ENCODE measurements around the gene NCOR1.
A peak's percentile ranks its signal among the peaks of the same experiment; 100 is the strongest.
"Not testable (repeated sequence)": the region's sequence is repeated elsewhere in the genome, so short reads cannot be mapped to it uniquely, and the experiment has no call there.

Gene NCOR1

DNA sequence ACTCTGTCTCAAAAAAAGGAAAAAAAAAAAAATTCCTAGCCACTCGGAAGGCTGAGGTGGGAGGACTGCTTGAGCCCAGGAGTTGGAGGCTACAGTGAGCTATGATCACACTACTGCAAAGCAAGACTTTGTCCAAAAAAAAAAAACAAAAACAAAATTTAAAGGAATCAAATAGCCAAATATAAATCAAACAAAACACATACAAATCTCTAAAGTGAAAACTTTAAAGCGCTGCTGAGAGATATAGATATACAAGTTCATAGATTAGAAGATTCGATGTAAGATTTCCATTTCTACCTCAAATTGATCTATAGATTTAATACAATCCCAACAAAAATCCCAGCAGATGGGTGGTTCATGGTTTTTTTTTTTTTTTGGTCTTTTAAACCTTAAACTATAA, 132.1 kb downstream of the NCOR1 start:
- no peak for DNase-seq

DNA sequence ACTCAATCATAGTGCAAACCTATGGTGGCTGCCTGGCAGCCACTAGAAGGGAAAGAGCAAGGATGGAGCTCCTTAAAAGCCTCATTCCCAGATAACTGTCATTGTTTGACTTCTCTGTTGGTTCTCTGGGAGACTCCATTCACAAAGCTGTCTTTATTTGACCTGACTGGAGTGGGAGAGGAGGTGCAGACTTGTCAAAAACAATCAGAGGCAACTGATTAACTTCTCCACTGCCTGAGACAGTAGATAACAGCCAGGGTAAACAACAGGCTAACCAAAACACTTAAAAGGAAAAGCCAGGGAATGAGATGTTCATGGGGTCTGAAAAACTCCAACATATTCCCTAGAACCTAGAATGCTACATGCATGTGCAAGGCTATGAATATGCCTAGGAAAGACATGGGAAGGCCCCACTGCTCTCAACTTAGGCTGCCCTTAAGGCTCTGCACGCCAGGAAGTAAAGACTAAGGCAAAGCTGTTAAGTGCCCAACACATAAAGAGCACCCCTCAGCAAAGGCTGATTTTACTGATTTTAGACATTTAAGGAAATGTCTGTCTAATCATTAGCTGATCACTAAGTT, 133.7 kb downstream of the NCOR1 start:
- DNase-seq: no peak

DNA sequence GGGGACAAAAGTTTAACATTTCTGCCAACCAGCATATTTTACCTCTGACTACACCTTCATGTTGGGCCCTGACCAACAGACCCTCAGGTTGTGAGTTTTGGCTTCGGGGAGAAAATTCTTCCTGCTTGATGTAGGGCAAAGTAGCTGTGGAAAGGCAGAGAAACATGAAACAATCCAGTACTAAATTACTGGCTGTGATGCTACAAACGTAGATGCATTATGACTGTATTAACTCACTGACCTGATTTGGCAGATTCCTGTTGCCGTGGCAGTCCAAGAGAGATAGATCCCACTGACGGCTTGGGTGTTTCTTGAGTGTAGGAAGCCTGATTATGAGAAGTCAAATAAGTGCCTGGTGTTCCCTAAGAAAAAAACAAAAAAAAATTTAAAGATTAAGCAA, 135.0 kb downstream of the NCOR1 start:
- DNase-seq: no peak

DNA sequence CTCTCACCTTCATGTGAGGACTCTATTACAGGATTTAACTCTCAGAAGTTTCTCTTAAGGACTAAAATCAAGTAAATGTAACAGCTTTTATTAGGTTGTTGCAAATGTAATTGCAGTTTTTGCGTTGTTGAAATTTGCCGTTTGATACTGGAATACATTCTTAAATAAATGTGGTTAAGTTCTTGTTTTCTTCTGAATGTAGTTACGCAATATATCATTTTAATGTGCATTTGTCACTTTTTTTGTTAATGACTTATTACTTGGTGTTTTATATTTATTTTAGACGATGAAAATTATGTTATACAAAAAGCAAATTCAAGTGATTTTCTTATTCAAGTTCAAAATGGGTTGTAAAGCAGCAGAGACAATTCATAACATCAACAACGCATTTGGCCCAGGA, 139.4 kb downstream of the NCOR1 start:
- DNase-seq: no peak

DNA sequence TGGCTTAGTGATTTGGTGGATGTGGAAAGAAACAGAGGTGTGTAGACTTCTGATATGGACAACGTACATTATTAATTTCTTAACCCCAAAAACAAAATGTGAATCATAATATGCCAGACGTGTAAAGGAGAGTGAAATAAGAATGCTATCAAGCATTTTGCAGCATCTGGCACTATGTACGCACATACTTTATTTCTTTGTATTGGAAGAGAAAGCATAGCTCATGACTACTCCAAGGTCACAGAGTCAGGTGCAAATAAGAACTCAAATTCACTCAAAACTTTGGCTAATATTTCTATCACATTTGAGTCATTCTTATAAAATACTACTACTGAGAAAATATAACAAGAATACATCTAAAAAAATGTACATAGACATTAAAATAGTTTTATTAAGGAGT, 140.9 kb downstream of the NCOR1 start:
- DNase-seq: no peak

DNA sequence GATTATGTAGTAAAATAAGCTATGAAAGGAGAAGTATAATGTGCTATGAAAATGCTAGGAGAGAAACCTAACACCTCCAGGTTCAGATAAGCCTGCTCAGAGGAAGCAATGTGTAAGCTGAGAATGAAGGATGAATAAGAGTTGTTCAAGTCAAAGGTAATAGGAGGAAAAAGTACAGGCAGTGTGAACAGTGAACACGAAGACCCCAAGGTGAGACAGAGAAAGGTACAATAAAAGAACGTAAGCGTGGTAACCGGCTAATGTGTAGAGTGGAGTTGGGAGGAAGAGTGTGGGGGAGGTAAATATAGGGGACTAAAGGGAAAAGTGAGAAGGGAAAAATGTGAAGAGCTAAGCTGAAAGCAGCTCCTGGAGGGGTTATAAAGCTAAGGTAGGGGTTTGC, 141.5 kb downstream of the NCOR1 start:
- DNase-seq: no peak

DNA sequence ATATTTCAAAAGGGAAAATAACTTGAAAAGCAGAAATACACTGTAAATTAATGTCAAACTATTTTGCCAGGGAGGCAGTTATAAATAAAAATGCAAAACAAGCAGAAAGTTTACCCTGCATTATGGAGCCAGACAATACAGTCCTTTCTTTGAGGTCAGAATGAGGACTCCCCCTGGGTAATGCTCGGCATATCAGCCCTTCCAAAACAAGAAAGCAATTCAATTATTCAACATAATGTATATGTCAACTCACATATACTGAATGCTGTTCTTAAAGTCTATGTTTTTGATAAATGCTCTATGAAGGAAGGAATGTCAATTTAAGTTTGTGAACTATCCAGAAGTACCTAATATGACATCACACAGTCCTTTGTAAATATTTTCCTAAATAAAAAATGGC, 143.3 kb downstream of the NCOR1 start:
- no peak for DNase-seq

DNA sequence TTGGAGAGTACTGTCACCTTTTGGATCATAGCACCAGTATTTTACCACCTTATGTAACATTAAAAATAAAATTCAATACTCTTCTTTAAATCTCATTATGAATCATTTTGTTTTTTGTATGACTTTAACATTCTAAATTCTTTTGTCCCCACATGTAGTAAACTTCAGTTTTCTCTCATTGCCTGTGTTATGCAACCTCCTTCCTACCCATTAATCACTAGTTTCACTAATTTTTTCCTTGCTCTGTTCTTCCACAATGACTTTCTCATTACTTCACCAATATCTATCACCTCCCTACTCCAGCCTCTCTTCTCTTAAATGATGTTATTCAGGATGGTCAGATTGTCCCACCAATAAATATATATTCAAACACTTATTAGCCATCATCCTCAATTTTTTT, 147.0 kb downstream of the NCOR1 start:
- no peak for DNase-seq

DNA sequence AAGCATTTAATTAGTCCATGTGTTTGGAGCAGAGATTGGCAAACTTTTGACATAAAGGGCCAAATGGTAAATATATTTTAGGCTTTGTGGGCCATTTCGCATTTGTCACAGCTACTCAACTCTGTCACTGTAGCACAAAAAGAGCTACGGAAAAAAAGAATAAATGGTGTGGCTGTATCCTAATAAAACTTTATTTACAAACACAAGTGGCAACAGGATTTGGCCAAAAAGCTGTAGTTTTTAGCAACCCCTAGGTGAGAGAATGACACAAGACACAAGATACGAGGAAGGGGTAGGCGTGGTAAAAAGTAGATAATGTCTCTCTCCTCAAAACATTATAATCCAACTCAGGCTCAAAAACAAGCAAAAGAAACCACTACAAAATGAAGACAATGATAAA, 149.2 kb downstream of the NCOR1 start:
- no peak for DNase-seq

DNA sequence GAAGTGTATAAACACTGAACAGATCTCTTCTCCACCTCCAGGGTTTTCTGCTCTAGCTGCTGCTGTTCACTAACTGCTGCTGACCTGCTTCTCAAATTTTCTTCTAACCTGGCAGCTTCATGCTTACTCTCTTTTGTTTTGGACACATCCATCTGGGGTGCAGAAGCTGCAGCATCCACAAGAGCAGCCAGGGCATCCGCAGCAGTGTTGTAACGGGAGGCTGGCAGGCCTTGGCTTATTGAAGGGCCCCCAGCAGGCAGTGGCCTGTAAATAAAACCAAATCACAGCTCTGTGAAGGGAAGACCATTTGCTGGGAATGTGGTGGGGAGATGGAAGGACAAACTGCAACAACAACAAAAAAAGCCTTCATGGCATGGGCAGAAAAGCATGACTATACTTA, 153.7 kb downstream of the NCOR1 start:
- no peak for DNase-seq

DNA sequence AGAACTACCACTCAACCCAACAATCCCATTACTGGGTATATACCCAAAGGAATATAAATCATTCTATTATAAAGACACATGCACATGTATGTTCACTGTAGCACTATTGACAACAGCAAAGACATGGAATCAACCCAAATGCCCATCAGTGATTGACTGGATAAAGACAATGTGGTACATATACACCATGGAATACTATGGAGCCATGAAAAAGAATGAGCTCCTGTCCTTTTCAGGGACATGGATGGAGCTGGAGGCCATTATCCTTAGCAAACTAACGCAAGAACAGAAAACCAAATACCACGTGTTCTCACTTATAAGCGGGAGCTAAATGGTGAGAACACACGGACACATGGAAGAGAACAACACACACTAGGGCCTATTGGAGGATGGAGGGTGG, 160.2 kb downstream of the NCOR1 start:
- DNase-seq: not testable (repeated sequence)

DNA sequence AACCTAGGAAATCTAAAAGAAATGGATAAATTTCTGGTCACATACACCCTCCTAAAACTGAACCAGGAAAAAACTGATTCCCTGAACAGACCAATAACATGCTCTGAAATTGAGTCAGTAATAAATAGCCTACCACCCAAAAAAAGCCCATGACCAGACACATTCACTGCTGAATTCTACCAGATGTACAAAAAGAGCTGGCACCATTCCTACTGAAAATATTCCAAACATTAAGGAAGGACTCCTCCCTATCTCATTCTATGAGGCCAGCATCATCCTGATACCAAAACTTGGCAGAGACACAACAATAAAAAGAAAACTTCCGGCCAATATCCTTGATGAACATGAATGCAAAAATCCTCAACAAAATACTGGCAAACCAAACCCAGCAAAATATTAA, 162.8 kb downstream of the NCOR1 start:
- no peak for DNase-seq

DNA sequence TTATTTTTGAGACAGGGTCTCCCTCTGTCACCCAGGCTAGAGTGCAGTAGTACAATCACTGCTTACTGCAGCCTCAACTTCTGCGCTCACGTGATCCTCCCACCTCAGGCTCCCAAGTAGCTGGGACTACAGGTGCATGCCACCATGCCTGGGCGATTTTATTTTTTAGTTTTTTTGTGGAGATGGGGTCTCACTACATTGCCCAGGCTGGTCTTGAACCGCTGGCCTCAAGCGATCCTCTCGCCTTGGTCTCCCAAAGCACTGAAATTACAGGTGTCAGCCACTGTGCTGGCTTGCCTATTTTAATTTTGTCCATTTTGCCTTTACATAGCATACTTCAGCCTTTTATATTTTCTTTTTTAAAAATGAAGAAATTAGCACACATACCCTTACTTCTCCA, 164.5 kb downstream of the NCOR1 start:
- no peak for DNase-seq

DNA sequence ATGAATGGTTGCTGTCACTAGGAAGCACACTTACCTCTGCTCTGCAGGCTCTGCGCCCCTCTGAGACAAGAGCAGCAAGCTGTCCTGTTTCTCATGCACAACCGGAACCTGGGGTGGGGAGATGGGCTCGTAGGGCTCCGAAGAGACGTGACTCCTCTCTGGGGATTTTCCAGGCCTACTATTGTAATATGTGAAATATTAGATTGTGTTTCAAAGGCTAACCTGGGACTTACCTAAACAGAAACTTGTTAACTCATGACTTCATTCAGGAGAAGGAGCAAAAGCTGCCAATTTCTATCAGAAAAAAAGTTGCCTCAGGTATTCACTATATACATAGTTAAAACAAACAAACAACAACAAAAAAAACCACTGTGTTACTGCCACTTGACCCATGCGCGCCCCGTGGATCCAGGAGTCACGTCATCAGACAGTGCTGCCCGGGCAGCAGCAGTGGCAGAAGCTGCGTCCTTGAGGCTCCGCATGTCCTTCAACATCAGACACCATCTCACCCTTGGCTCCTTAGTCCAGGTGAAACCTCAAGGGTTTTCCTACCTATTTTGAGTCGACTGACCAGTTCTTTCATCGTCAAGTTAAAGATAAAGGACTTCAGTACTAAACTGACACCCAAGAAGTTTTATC, 166.4 kb downstream of the NCOR1 start:
- DNase-seq: no peak

DNA sequence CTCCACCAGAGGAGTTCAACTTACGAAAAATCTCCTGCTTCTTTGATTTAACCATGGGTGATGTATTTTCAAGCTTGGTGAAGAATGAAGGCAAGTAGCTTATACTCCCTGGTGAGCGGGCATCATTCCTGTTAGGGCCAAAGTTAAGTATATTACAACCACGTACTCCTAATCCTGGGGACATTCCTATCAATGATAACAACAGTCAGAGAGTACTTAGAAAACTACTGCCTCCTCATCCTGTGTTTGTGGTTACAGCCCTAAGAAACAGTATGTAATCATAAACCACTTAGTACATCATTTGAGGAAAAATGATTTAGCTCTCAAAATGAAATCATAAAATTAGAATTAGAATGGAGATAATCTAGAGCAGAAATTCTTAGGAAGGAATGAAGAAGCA, 168.4 kb downstream of the NCOR1 start:
- no peak for DNase-seq

DNA sequence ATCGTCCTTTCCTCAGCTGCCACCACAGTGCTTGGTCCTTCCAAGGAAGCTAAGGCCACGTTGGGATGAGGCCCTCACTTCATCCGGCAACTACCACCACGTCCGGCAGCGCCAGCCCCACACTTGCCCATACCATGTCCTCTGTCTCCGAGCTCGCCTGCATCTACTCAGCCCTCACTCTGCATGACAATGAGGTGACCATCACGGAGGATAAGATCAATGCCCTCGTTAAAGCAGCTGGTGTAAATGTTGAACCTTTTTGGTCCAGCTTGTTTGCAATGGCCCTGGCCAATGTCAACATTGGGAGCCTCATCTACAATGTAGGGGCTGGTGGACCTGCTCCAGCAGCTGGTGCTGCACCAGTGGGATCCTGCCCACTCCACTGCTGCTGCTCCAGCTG, 170.8 kb downstream of the NCOR1 start:
- DNase-seq: no peak

DNA sequence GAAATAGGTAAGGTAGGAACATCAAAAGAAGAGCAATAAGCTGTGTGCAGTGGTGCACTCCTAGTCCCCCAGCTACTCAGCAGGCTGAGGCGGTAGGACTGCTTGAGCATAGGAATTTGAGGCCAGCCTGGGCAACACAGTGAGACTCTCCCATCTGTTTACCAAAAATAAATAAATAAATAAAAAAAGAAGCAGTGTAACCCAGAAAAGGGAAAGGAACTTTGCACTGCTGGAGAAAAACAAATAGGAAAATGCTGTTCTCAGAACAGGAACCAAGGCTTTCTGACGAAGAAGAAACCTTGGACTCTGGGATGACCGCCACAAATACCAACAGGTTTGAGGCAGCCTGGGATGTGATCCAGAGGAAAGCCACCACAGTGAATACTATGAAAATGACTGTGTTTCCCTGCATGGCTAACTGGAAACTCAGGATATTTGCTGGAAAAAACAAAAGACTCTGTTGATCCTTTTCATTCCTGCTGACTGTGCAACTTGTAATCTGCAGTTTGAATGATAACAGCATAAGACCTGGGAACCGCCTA, 174.6 kb downstream of the NCOR1 start:
- DNase-seq: no peak

DNA sequence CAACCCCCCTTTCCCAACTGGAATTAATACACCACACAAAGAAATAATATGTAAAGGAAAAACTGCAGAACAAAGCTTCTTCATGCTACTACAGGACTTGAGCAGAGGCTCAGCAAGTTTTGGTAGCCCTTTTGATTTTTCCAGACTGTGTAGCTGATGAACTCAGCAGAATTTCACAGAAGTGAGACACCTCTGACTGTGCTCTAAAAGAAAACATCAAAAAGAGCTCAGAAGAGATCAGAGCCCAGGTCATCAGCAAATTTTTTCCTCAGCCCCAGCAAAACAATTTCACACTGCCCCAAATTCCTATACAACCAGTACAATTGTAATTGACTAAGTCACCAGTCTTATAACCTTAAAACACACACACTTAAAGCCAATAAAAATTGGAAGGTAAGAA, 177.7 kb downstream of the NCOR1 start:
- no peak for DNase-seq

DNA sequence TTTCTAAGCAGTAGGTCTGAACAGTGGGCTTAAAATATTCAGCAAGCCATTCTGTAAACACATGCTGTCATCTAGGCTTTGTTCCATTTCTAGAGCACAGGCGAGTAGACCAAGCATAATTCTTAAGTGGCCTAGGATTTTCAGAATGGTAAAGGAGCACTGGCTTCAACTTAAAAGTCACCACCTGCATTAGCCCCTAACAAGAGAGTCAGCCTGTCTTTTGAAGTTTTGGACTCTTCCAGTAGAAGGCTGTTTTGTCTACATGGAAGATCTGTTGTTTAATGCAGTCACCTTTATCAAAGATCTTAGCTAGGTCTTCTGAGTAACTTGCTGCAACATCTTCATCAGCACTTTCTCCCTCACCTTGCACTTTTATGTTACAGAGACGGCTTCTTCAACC, 179.1 kb downstream of the NCOR1 start:
- no peak for DNase-seq

DNA sequence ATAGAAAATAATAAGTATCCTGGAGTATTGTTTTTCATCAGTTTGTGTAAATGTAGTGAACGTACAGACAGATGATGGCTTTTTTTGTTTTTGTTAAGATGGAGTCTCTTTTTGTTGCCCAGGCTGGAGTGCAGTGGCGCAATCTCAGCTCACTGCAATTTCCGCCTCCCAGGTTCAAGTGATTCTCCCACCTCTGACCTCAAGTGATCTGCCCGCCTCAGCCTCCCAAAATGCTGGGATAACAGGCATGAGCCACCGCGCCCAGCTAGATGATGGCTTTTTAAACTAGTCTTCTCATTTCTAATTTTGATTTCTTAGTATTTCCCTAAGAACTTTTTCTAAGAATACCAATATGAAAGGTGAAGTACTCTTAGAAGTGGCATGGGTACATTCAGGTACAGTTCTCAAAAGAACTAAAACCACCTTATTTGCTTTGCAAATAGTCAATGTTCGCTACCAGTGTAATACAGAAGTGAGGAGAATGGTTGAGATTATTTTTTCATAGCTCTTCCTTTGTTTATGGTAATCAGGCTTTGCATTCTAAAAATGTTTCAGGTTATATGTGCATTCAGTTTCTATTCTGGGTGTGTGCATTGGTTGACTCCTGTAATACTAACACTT, 181.5 kb downstream of the NCOR1 start:
- no peak for DNase-seq

DNA sequence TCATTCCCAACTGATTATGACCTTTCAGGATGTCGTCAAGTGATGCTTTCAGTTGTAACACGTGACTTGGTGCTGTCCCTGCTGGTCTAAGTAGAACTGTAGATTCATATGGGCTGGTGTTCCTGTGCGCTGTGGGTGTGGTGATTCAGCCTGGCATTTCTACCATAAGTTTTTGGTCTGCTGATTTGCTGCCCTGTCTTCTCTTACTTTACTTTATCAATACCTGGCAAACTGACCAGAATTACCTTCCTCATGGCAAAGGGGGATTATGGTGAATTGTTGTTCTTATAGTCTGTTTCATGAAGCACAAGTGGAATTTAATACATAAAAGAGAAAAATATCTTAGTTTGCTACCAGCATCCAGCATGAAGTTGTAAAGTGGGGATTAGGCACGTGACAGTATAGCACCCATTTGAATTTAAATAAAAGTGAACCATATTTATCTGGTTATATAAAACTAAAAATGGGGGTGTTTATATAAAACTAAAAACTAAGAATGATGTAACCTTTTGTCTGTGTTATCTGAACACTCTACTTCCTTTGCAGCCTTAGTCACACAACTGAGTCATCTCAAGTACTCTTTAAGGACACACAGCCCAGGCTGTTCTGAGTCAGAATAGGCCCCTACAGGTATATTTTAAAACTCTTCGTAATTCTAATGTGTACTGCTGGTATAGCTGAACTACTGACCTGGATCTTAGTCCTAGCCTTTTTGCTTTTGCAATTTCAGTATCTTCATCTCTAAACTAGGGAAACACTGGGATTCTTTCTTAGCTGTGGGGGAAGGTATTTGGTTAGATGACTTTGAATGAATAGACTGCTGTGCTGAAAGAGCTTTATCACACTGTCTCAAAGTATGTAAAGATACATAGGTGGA, 187.4 kb downstream of the NCOR1 start:
- DNase-seq: peak; percentile 62

DNA sequence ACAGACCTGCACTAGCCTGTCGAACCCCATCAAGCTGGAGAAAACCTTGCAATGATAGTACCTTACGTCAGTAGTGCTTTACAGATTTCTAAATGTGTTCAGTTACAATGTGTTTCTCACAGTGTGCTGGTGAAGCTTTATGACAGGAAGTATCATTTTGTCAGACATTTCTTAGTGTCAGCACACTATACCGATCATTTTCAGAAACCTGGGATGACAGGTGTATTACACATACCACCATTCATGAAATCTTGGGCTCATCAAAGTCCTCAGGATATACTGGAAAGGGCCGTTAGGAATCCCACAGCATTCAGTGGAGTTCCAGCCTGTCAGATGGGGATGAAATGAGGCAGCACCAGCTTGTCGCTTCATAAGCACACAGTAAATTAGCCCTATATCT, 188.4 kb downstream of the NCOR1 start:
- no peak for DNase-seq

DNA sequence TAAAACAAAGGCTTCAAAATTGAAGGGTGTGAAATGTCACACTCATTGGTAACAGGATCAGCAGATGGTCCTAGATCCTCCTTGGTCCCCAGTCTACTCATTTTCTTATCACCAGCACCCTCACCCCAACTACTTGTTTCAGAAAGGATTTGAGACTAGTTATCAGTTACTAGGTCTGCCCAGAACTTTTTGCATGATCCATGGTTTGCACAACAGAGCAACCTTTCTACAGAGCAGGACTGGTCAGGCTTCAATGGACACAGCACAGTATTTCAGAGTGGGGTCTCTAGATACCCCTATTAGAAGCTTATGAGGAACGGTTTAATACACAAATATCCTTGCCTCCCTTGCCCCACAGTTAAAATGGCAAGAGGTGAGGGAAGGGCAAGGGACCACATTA, 190.1 kb downstream of the NCOR1 start:
- DNase-seq: no peak

DNA sequence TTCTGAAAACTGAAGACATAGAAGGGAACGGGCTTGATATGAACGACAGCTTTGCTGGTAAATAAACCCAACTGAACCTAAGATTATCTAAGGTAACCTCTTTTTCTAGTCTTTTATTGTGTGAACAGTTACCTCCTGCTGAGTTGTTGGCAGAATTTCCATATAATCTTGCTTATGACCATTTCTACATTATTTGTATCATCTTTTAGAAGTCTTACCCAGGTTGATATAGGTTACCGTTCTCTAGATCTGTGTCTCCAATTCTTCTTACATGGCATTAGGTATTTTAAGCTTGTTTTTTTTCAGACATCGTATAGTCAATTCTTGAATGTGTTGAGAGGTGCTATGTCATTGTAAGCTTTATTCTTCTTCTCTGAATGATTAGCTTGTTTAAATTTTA, 191.5 kb downstream of the NCOR1 start:
- DNase-seq: no peak

All from inflammatory macrophage treated with lipopolysaccharide for 4 hours (primary cell).